GM12878 (cell line): ENCODE data around the gene SNAP47. TPM values are rescaled to one million over a fixed set of nuclear protein-coding genes. Genes with fewer than 3 reads are reported as not detected.

Experiments used
- ATAC-seq: fragments of 200-7000 bp; cut with Tn5 transposase; 3 replicates; pipeline ENCODE4 v1.9.1; 2020; ENCODE audit warnings: mild to moderate bottlenecking, moderate library complexity
- BruUV-seq: library from RNA; stranded (reverse); fragments of 400-500 nt; replicated peaks from 2 replicates; lab custom pipeline; 2021; lab: Mats Ljungman, UMichigan
- CTCF ChIA-PET: fragments of 300-600 bp; sonication (Branson Sonifier 250); formaldehyde crosslinking; extraction: SDS; loops from one replicate; lab custom pipeline; 2021; ENCODE audit warnings: inconsistent platforms; lab: Yijun Ruan, JAX
- POLR2A ChIA-PET: fragments of 350-600 bp; formaldehyde crosslinking; extraction: SDS; loops from one replicate; lab custom pipeline; 2021; ENCODE audit warnings: inconsistent platforms; lab: Charles Lee
- RAD21 ChIA-PET: fragments of 300-600 bp; sonication (Branson Sonifier 250); formaldehyde crosslinking; loops from one replicate; lab custom pipeline; 2023; ENCODE audit warnings: antibody characterized with exemption; ENCODE audit not compliant: unreplicated experiment; lab: Charles Lee
- SMC1A ChIA-PET: fragments of 300-600 bp; sonication (Branson Sonifier 250); formaldehyde crosslinking; loops from one replicate; lab custom pipeline; 2023; ENCODE audit not compliant: unreplicated experiment, uncharacterized antibody; lab: Charles Lee
- DNase-seq: peaks from one replicate; pipeline ENCODE4 v3.0.0-alpha.2; 2011; ENCODE audit warnings: low read depth, low spot score
- FAIRE-seq: peaks from 3 replicates; lab custom pipeline; 2011; peaks lifted over from hg19 to GRCh38; lab: Jason Lieb, UNC
- H2AFZ ChIP-seq: 2 replicates; pipeline ENCODE4 v1.6.0; 2011; ENCODE audit warnings: low read depth, low read length, control low read depth; ENCODE audit not compliant: control insufficient read depth
- H3K27ac ChIP-seq: 2 replicates; pipeline ENCODE4 v1.5.1; 2011; ENCODE audit warnings: control low read depth; ENCODE audit not compliant: control insufficient read depth, insufficient read depth
- H3K27me3 ChIP-seq, 2 experiments: replicated peaks in 1 of 2; 2 replicates each; pipeline versions ENCODE4 v1.6.0 to v1.6.1; 2011; ENCODE audit warnings: low read length in 1 of 2; ENCODE audit not compliant: control insufficient read depth in 2 of 2, insufficient read depth in 2 of 2
- H3K36me3 ChIP-seq, 2 experiments: 2 replicates each; pipeline ENCODE4 v1.5.1; 2011; ENCODE audit warnings: low read length in 1 of 2; ENCODE audit not compliant: control insufficient read depth in 2 of 2, insufficient read depth in 2 of 2
- H3K4me1 ChIP-seq: 2 replicates; pipeline ENCODE4 v1.6.1; 2011; ENCODE audit warnings: mild to moderate bottlenecking, low read length, moderate library complexity, mixed read lengths; ENCODE audit not compliant: control insufficient read depth, insufficient read depth
- H3K4me2 ChIP-seq: 2 replicates; pipeline ENCODE4 v1.6.0; 2011; ENCODE audit warnings: control low read depth; ENCODE audit not compliant: control insufficient read depth, insufficient read depth
- H3K4me3 ChIP-seq: fragments of 200-600 bp; sonication (generic); 2 replicates; pipeline ENCODE4 v1.5.1; 2016
- H3K79me2 ChIP-seq: 2 replicates; pipeline ENCODE4 v1.6.0; 2011; ENCODE audit warnings: low read length; ENCODE audit not compliant: control insufficient read depth, insufficient read depth
- H3K9ac ChIP-seq: 2 replicates; pipeline ENCODE4 v1.8.0; 2011; ENCODE audit warnings: low read length, control low read depth, mixed read lengths; ENCODE audit not compliant: control insufficient read depth, insufficient read depth
- H3K9me3 ChIP-seq: replicated peaks from 3 replicates; pipeline ENCODE4 v1.5.1; 2011; ENCODE audit warnings: mild to moderate bottlenecking, low read length; ENCODE audit not compliant: control insufficient read depth, insufficient read depth
- H4K20me1 ChIP-seq: 2 replicates; pipeline ENCODE4 v1.6.0; 2011; ENCODE audit not compliant: control insufficient read depth, insufficient read depth
- ASH2L ChIP-seq: fragments of 300-600, 200-600 bp; sonication (generic); IDR thresholded peaks from 2 replicates; pipeline ENCODE4 v1.6.1; 2017; ENCODE audit warnings: low read depth, mild to moderate bottlenecking, borderline replicate concordance
- CBX3 ChIP-seq: fragments of 200-600 bp; sonication (generic); IDR thresholded peaks from 2 replicates; pipeline ENCODE4 v1.6.1; 2016; ENCODE audit warnings: low read depth, borderline replicate concordance
- CHD2 ChIP-seq: IDR thresholded peaks from 2 replicates; pipeline ENCODE4 v1.6.1; 2011; ENCODE audit warnings: low read depth, low read length, improper control_type of control experiment, borderline replicate concordance
- KAT2A ChIP-seq: conservative IDR thresholded peaks from 2 replicates; pipeline ENCODE4 v1.6.1; 2011; ENCODE audit warnings: low read depth, low read length; ENCODE audit not compliant: control insufficient read depth
- NFYB ChIP-seq: IDR thresholded peaks from 2 replicates; pipeline ENCODE4 v1.6.1; 2011; ENCODE audit warnings: low read depth, mild to moderate bottlenecking, low read length, improper control_type of control experiment, moderate library complexity; ENCODE audit not compliant: insufficient read depth
- PAX8 ChIP-seq: fragments of 450-650 bp; IDR thresholded peaks from 2 replicates; pipeline ENCODE4 v1.6.1; 2017; ENCODE audit warnings: mild to moderate bottlenecking, moderate library complexity
- POLR2AphosphoS5 ChIP-seq: IDR thresholded peaks from 2 replicates; pipeline ENCODE4 v1.6.1; 2011; ENCODE audit warnings: mild to moderate bottlenecking, low read length, inconsistent platforms
- SUPT20H ChIP-seq: IDR thresholded peaks from 2 replicates; pipeline ENCODE4 v1.6.1; 2011; ENCODE audit warnings: low read depth, mild to moderate bottlenecking, low read length, moderate library complexity, borderline replicate concordance; ENCODE audit not compliant: control insufficient read depth
- TCF7 ChIP-seq: IDR thresholded peaks from 2 replicates; pipeline ENCODE4 v1.6.1; 2014; ENCODE audit warnings: antibody characterized with exemption, borderline replicate concordance
- WRNIP1 ChIP-seq: IDR thresholded peaks from 2 replicates; pipeline ENCODE4 v1.6.1; 2011; ENCODE audit warnings: low read depth, low read length, improper control_type of control experiment, borderline replicate concordance
- ZNF207 ChIP-seq: fragments of 450-650 bp; IDR thresholded peaks from 2 replicates; pipeline ENCODE4 v1.6.1; 2014; ENCODE audit warnings: antibody characterized with exemption, mild to moderate bottlenecking, borderline replicate concordance
- WGBS: methylation state at CpG from one replicate; pipeline ENCODE4 v1.1.6; 2016; ENCODE audit warnings: low lambda C conversion rate; ENCODE audit not compliant: insufficient replicate concordance, insufficient coverage; ENCODE audit errors: missing lambda C conversion rate; 5-methylcytosine and 5-hydroxymethylcytosine counted together
- in situ Hi-C: fragments of 300-500 bp; cut with MboI; formaldehyde crosslinking; loops from 9 replicates; pipeline ENCODE4 v1.14.3; 2018; ENCODE audit warnings: mixed read lengths
- intact Hi-C: fragments of 100-400 bp; cut with micrococcal nuclease; formaldehyde crosslinking; loops from one replicate; pipeline ENCODE4 v1.14.2; 2022; ENCODE audit not compliant: unreplicated experiment
- polyA plus RNA-seq, 11 experiments: library from polyadenylated mRNA; depleted of rRNA in 4 of 11; unstranded in 6 of 11; stranded (reverse) in 5 of 11; fragments of >200 nt; fragmentation: Nextera tagmentation in 4 of 11; fragmentation: Illumina TruSeq in 1 of 11; extraction: Ambion mirVana in 4 of 11; extraction: Trizol in 1 of 11; gene quantifications; 1 replicate in 1 of 11; 2 replicates in 10 of 11; pipeline versions ENCODE4 v1.2.1 to v1.2.3, GENCODE V29; 2011 to 2016; ENCODE audit warnings: inconsistent platforms in 2 of 11, missing spikeins in 2 of 11, low read depth in 1 of 11
- total RNA-seq, 4 experiments: library from RNA; depleted of rRNA in 3 of 4; stranded (reverse); fragments of >200 nt in 3 of 4; fragmentation: Illumina TruSeq in 1 of 4; extraction: Trizol in 1 of 4; gene quantifications; 2 replicates each; pipeline versions ENCODE4 v1.2.1 to v1.2.3, GENCODE V29; 2013 to 2021
- TF ChIP-seq, protein P1 (sequence below): IDR thresholded peaks from 2 replicates; pipeline ENCODE4 v1.6.1; 2012; ENCODE audit warnings: mild to moderate bottlenecking, low read depth, low read length

Gene SNAP47
- total and polyA plus RNA-seq, 10 of the 15 experiments (the other 5 are each of a cell fraction or from before 2014, with no cell fraction given), result 1.3 to 39.6 (median 25.2) TPM

DNA sequence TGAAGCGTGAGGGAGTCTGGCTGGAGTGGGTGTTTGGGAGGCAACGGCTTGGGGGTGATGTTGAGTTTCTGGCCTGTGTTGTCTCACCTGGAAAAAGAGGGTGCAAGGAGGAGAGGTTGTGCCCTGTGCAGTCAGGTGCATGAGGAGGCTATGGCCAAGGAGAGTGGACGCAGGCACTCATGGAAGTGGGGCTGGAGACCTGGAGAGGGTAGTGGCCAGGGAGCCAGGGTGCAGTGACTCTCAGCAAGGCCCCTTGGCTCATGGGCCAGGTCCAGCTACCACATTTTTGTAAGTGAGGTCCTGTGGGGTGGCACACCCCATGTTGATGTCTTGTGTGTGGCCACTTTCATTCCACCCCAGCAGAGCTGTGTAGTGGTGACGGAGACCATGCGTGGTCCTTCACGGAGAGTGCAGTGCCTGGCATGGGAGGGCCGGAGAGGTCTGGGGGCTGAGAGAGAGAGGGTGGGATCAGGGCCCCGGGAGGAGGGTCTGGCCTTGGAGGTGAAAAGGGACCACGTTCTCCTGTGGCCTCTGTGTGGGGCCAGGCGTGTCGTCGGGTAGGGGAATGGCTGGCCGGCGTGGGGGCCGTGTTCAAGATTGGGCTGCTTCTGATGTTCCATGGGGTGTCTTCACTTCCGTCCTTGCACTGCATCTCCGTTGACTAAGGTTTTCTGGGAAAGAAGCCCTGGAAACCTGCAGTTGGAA lies 6.1 kb downstream of the SNAP47 start (continued):
- TF ChIP-seq, protein P1, sequence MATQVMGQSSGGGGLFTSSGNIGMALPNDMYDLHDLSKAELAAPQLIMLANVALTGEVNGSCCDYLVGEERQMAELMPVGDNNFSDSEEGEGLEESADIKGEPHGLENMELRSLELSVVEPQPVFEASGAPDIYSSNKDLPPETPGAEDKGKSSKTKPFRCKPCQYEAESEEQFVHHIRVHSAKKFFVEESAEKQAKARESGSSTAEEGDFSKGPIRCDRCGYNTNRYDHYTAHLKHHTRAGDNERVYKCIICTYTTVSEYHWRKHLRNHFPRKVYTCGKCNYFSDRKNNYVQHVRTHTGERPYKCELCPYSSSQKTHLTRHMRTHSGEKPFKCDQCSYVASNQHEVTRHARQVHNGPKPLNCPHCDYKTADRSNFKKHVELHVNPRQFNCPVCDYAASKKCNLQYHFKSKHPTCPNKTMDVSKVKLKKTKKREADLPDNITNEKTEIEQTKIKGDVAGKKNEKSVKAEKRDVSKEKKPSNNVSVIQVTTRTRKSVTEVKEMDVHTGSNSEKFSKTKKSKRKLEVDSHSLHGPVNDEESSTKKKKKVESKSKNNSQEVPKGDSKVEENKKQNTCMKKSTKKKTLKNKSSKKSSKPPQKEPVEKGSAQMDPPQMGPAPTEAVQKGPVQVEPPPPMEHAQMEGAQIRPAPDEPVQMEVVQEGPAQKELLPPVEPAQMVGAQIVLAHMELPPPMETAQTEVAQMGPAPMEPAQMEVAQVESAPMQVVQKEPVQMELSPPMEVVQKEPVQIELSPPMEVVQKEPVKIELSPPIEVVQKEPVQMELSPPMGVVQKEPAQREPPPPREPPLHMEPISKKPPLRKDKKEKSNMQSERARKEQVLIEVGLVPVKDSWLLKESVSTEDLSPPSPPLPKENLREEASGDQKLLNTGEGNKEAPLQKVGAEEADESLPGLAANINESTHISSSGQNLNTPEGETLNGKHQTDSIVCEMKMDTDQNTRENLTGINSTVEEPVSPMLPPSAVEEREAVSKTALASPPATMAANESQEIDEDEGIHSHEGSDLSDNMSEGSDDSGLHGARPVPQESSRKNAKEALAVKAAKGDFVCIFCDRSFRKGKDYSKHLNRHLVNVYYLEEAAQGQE, result no peak

DNA sequence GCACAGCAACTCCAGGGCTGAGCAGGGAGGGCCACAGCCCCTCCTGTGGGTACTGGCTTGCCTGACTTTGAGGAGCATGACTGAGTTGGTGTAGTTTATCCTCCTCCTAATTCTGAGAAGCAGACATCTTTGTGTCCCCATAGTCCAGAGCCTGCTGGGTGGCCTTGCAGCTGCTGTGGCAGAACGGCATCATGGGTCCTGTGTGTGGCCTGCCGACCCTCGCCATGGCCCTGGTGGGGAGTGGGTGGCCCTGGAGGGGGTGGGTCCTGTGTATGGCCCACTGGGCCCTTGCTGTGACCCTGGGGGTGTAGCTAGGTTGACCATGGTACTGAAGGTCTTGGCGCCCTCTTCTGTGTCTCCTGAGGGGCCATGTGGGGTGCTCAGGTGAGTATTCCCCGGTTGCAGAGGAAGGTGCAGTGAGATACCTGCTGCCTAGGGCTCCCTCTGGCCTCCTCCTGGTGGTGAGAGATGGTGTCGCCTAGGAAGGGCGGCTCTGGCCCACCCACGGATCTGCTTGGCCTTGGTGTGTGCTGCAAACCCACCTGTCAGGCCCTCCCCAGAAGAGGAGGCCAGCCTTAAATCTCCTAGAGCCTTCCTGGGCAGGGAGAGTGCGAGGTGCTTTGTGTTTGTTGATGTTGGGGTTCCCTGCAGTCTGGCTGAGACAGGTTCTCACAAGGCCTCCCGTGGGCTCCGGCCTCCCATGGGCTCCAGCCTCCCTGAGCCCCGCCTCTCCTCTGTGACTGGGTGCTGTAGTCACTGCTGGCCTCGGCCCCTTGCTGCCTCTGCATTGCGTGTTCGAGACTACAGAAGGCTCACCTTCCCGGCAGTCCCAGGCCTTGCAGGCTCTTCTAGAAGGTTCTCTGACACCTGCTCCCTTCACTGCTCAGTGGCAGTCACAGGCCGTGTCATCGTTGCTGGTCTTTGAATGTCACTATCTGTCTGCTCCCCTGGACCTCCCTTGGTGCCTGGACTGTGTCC lies 7.8 kb downstream of the SNAP47 start:
- ChIA-PET CTCF (interaction anchor here (0.6 to 1.3 kb wide), 2 partner anchors 15 to 401 kb away, joined by 3 read pairs; no protein-coding TSS in a partner anchor), POLR2A (no interaction called here), SMC1A (interaction anchor here (1.2 kb wide), 1 partner anchor 9 kb away, joined by 3 read pairs; no protein-coding TSS in a partner anchor), RAD21 (no interaction called here)
- H3K27ac ChIP-seq, result no peak overlapping the region
- H4K20me1 ChIP-seq, result no peaks in the 10 kb centered on the region
- peaks cover 2% of the 10 kb centered on the region for H3K79me2 ChIP-seq
- no TSS peak for BruUV-seq
- no peak overlapping the region for H3K9ac ChIP-seq
- H3K4me3 ChIP-seq, result no peak overlapping the region
- intact Hi-C loops (no loop called here), in situ Hi-C loops (no loop called here)
- H3K4me2 ChIP-seq, result no peak overlapping the region
- H3K27me3 ChIP-seq, result no peaks in the 10 kb centered on the region
- H3K4me1 ChIP-seq, result no peaks in the 10 kb centered on the region
- H3K36me3 ChIP-seq, result peaks cover 0 to 2% of the 10 kb centered on the region in 2 experiments; a peak in 2 of 4 replicates
- FAIRE-seq (no peak), DNase-seq (no peak), ATAC-seq (no peak; the same call in 2 of the 3 replicates)
- no peak overlapping the region for H2AFZ ChIP-seq
- no peaks in the 10 kb centered on the region for H3K9me3 ChIP-seq
- WGBS, result 89% methylated on average over 18 of the region's 18 CpGs
- no peak for TF ChIP-seq SUPT20H
- no peak for TF ChIP-seq KAT2A
- TF ChIP-seq TCF7, result no peak
- TF ChIP-seq POLR2AphosphoS5, result no peak
- no peak for TF ChIP-seq PAX8
- no peak for TF ChIP-seq NFYB
- no peak for TF ChIP-seq ZNF207
- no peak for TF ChIP-seq CBX3
- no peak for TF ChIP-seq CHD2
- TF ChIP-seq, protein P1, result no peak
- TF ChIP-seq WRNIP1, result no peak
- TF ChIP-seq ASH2L, result no peak
